ENCODE results near the gene EXD3. TPM values are rescaled to one million over a fixed set of nuclear protein-coding genes. Genes with fewer than 3 reads are reported as not detected.

The EXD3 gene
- total and polyA plus RNA-seq, 2 donors (not counting 1 experiment from before 2014, with no cell fraction given): 2.6 to 13.0 TPM

DNA sequence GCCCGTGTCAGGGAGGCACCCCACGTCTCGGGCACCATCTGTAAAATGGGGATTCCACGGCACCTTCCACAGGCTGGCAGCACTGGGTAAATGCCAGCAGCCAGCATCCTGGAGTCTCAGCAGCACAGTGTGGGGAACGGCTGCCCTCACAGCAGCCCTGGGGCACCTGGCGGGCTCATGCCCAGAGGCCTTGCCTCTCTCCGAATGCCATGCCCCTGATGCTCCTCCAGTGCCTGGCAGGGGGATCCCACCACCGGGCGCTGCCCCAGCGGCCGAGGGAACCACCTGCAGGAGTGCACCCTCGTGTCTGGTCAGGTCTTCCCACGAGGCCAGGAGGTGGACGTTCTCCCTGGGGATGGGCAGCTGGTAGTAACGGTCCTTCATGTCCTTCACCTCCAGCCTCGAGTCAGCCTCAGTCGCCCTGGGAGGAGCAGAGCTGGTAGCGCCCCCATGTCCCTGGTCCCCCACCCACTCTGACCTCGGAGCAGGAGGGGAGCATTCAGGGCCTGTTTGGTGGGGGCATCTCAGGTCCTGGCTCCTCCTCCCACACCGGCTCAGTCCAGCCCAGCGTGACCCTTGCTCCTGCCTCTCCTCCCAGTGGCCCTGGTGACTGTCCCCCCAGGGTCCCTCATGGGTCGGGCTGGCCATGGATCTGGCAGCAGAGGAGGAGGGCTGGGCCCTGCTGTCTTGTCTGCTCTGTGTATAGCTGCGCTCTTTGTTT lies 71.0 kb downstream of the EXD3 start:
- Histone ChIP-seq H3K4me1 (ENCODE audit: control insufficient read depth, extremely low read depth, insufficient read depth, low read length) (no peaks in the 10 kb centered on the region), H2AFZ (ENCODE audit: low read length) (no peak overlapping the region), H3K79me2 (ENCODE audit: control insufficient read depth, insufficient read depth, low read length) (no peaks in the 10 kb centered on the region), H3K4me2 (ENCODE audit: extremely low read depth, insufficient read depth, low read length) (no peak overlapping the region), H4K20me1 (ENCODE audit: control insufficient read depth, extremely low read depth, insufficient read depth, low read length) (no peaks in the 10 kb centered on the region), H3K36me3 (ENCODE audit: control insufficient read depth, insufficient read depth, low read length) (no peaks in the 10 kb centered on the region), H3K9ac (ENCODE audit: insufficient read depth, low read length) (no peak overlapping the region), H3K9me3 (ENCODE audit: control insufficient read depth, insufficient read depth, low read depth, low read length) (peaks cover 3% of the 10 kb centered on the region), H3K27ac (ENCODE audit: insufficient read depth, low read length) (no peak overlapping the region), H3K27me3 (ENCODE audit: control insufficient read depth, insufficient read depth, low read length) (no peaks in the 10 kb centered on the region), H3K4me3 (replicated peaks in 1 of 4; ENCODE audit: control extremely low read depth in 1 of 4, insufficient read depth in 1 of 4, low read depth in 3 of 4, low read length in 4 of 4) (no peak overlapping the region)
- DNase-seq (ENCODE audit: low read depth in 2 of 2): no peak
- TF ChIP-seq EZH2 (IDR thresholded peaks at IDR 0.05; ENCODE audit: low read length, missing control alignments): no peak
- TF ChIP-seq, protein P1, sequence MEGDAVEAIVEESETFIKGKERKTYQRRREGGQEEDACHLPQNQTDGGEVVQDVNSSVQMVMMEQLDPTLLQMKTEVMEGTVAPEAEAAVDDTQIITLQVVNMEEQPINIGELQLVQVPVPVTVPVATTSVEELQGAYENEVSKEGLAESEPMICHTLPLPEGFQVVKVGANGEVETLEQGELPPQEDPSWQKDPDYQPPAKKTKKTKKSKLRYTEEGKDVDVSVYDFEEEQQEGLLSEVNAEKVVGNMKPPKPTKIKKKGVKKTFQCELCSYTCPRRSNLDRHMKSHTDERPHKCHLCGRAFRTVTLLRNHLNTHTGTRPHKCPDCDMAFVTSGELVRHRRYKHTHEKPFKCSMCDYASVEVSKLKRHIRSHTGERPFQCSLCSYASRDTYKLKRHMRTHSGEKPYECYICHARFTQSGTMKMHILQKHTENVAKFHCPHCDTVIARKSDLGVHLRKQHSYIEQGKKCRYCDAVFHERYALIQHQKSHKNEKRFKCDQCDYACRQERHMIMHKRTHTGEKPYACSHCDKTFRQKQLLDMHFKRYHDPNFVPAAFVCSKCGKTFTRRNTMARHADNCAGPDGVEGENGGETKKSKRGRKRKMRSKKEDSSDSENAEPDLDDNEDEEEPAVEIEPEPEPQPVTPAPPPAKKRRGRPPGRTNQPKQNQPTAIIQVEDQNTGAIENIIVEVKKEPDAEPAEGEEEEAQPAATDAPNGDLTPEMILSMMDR (conservative IDR thresholded peaks at IDR 0.05 in 1 of 2, IDR thresholded peaks at IDR 0.05 in 1 of 2; ENCODE audit: low read depth in 1 of 2, low read length in 2 of 2): no peak

DNA sequence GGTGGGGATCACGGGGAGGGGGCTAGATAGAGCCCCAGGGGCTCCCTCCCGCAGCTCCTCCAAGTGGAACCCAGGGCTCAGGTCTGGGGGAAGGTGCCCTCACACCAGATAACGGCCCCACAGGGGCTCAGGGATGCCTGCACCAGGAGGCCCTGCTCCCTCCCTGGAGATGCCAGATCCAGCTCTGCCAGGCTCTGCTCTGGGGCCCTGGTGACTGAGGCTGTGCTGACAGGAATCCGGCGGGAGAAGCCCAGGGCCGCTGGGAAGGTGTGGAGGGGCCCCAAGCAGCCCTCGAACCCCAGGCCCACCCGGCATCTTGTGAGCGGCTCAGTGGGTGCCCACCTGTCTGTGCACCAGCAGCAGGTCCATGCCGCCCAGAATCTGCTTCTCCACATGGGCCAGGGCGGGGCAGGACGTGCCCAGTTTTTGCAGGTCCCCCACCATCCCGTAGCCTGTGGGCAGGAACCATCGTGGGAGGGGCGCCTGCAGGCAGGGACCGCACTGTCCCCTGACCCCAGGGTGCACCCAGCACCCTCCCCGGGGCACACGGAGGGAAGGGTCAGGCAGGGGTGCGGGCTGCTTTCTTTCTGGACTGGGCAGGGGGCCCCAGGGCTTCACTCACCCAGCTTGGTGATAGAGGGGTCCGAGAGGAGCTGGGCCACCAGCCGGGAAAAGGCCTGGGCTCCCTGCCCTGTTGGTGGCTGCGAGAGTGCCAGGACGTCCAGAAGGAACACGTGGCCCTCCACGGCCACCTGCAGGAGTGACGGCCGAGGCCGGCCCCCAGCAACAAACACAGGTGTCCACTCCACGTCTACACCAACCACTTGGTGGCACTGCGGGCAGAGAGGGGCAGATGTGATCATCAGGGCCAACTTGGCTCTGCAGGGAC lies 72.0 kb downstream of the EXD3 start:
- H4K20me1 ChIP-seq (ENCODE audit: control insufficient read depth, extremely low read depth, insufficient read depth, low read length): no peaks in the 10 kb centered on the region
- DNase-seq (ENCODE audit: low read depth in 2 of 2): no peak

More for the DNA sequence above, 72.0 kb downstream of the EXD3 start:
- Histone ChIP-seq H3K4me2 (ENCODE audit: extremely low read depth, insufficient read depth, low read length) (no peak overlapping the region), H2AFZ (ENCODE audit: low read length) (no peak overlapping the region), H3K4me3 (replicated peaks in 1 of 4; ENCODE audit: control extremely low read depth in 1 of 4, insufficient read depth in 1 of 4, low read depth in 3 of 4, low read length in 4 of 4) (no peak overlapping the region), H3K36me3 (ENCODE audit: control insufficient read depth, insufficient read depth, low read length) (no peaks in the 10 kb centered on the region), H3K9me3 (ENCODE audit: control insufficient read depth, insufficient read depth, low read depth, low read length) (peaks cover 3% of the 10 kb centered on the region), H3K79me2 (ENCODE audit: control insufficient read depth, insufficient read depth, low read length) (no peaks in the 10 kb centered on the region), H3K27ac (ENCODE audit: insufficient read depth, low read length) (no peak overlapping the region), H3K9ac (ENCODE audit: insufficient read depth, low read length) (no peak overlapping the region), H3K4me1 (ENCODE audit: control insufficient read depth, extremely low read depth, insufficient read depth, low read length) (no peaks in the 10 kb centered on the region), H3K27me3 (ENCODE audit: control insufficient read depth, insufficient read depth, low read length) (no peaks in the 10 kb centered on the region)
- no peak for TF ChIP-seq EZH2 (IDR thresholded peaks at IDR 0.05; ENCODE audit: low read length, missing control alignments)
- TF ChIP-seq, protein P1 (conservative IDR thresholded peaks at IDR 0.05 in 1 of 2, IDR thresholded peaks at IDR 0.05 in 1 of 2; ENCODE audit: low read depth in 1 of 2, low read length in 2 of 2): no peak
